Urinary bladder (tissue), 4 donors: ENCODE data around the gene NIPAL4. TPM values are rescaled to one million over a fixed set of nuclear protein-coding genes. Genes with fewer than 3 reads are reported as not detected.

Source experiments
- DNase-seq: peaks from one replicate; pipeline ENCODE4 v3.0.0-alpha.2; 2015; ENCODE audit errors: extremely low spot score
- H3K27ac ChIP-seq: one replicate; pipeline ENCODE4 v1.5.1; 2013; ENCODE audit warnings: low read depth, mild to moderate bottlenecking, moderate library complexity
- H3K36me3 ChIP-seq: one replicate; pipeline ENCODE4 v1.6.1; 2013; ENCODE audit warnings: mild to moderate bottlenecking, moderate library complexity; ENCODE audit not compliant: insufficient read depth
- H3K4me1 ChIP-seq: one replicate; pipeline ENCODE4 v1.6.1; 2013; ENCODE audit warnings: mild to moderate bottlenecking, moderate library complexity; ENCODE audit not compliant: insufficient read depth
- H3K4me3 ChIP-seq: one replicate; pipeline ENCODE4 v1.5.1; 2013; ENCODE audit warnings: low read depth, low read length
- WGBS: extraction: QIAGEN DNeasy Blood & Tissue Kit; methylation state at CpG from one replicate; pipeline ENCODE4 v1.1.7; 2013; 5-methylcytosine and 5-hydroxymethylcytosine counted together
- polyA plus RNA-seq: library from polyadenylated mRNA; stranded (reverse); fragments of 200-250 nt; gene quantifications from one replicate; pipeline ENCODE4 v1.2.3, GENCODE V29; 2013
- total RNA-seq: library from RNA; depleted of rRNA; stranded (reverse); fragments of >200 nt; gene quantifications from one replicate; pipeline ENCODE4 v1.2.3, GENCODE V29; 2014
- donor health status: healthy with polysubstance abuse.
- donor health status: healthy.

NIPAL4 gene
- total and polyA plus RNA-seq, 2 donors: 5.0 to 14.6 TPM

DNA sequence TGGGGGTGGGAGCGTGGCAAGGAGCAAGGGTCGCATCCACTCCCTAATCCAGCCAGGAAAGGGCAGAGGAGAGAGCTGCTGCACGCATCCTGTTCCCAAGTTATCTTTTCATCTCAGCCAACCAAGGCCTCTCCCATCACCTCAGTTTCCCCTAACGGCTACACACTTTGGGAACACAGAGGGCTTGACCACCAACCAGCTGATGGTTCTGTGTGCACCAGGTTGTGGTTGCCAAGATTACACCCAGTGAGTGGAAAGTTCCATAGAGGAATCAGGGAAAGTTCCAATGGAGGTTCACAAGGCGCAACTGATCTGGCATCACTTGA, 61.7 kb downstream of the NIPAL4 start:
- H3K4me1 ChIP-seq: no peaks in the 10 kb centered on the region
- no peak overlapping the region for H3K4me3 ChIP-seq
- WGBS: 92% methylated on average over 5 of the region's 5 CpGs
- H3K36me3 ChIP-seq: no peaks in the 10 kb centered on the region
- DNase-seq: no peak
- H3K27ac ChIP-seq: no peak overlapping the region

DNA sequence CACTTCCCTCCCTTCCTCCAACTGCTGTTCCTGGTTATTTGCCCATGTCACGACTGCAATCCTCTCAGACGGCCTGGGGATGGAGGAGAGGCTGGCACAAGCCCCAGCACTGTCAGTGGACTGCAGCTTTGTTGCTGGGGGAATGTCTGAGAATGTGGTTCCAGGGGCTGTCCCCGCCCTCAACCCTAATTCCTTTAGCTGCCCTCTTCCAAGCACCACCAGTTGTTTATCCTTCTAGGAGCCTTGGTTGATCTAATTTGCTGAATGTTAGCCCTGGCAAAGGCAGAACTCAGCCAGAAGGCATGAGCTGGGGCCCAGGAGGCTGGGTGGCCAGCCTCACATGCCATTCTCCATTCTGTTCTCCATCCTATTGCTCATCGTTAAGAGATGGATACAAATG, 64.0 kb downstream of the NIPAL4 start:
- H3K4me3 ChIP-seq: no peak overlapping the region
- H3K4me1 ChIP-seq: no peaks in the 10 kb centered on the region
- no peak overlapping the region for H3K27ac ChIP-seq
- DNase-seq: no peak
- 44% methylated on average over 4 of the region's 4 CpGs for WGBS
- no peaks in the 10 kb centered on the region for H3K36me3 ChIP-seq

Other genes starting within 250 kb of the NIPAL4 start
- gene CYFIP2, start 194.1 kb upstream of the NIPAL4 start, total RNA-seq: 43.7 TPM
- 64.7 TPM for gene CYFIP2, start 194.1 kb upstream of the NIPAL4 start, polyA plus RNA-seq
- 49.8 TPM for gene ADAM19, start 115.6 kb downstream of the NIPAL4 start, total RNA-seq
- gene ADAM19, start 115.6 kb downstream of the NIPAL4 start, polyA plus RNA-seq: 26.4 TPM
- gene SOX30, start 192.2 kb downstream of the NIPAL4 start, total RNA-seq: not detected
- 0.33 TPM for gene SOX30, start 192.2 kb downstream of the NIPAL4 start, polyA plus RNA-seq
- not detected for gene C5orf52, start 211.3 kb downstream of the NIPAL4 start, total RNA-seq
- gene C5orf52, start 211.3 kb downstream of the NIPAL4 start, polyA plus RNA-seq: not detected